ENCODE measurements around the gene CYP27A1. TPM values are rescaled to one million over a fixed set of nuclear protein-coding genes. Genes with fewer than 3 reads are reported as not detected.

The CYP27A1 gene
- total and polyA plus RNA-seq, 2 of the 8 experiments (the other 6 are each of a cell fraction or from before 2014, with no cell fraction given) = 5.4 to 14.7 TPM

- no peak for TF ChIP-seq SAP30 (IDR thresholded peaks at IDR 0.05; ENCODE audit: insufficient read depth, insufficient replicate concordance, low read length)
- peak; percentile 85 for TF ChIP-seq EZH2 (IDR thresholded peaks at IDR 0.05; ENCODE audit: low read depth, low read length, severe bottlenecking)
- no peak for TF ChIP-seq CEBPB (IDR thresholded peaks at IDR 0.05; ENCODE audit: low read depth, low read length)
These were observed 78.3 kb downstream of the CYP27A1 start (continued) for GRCh38 chr2:218859988-218860831.
